Subcutaneous abdominal adipose tissue (tissue), 5 donors: ENCODE data around the gene LUZP4.
"Not testable (repeated sequence)": the region's sequence is repeated elsewhere in the genome, so short reads cannot be mapped to it uniquely, and the experiment has no call there.

Source experiments
- H3K27ac ChIP-seq: one replicate; pipeline ENCODE4 v1.7.0; 2013; ENCODE audit warnings: low read depth, mild to moderate bottlenecking, inconsistent platforms, low read length, moderate library complexity
- H3K27me3 ChIP-seq, 5 donors: one replicate each; pipeline ENCODE4 v1.7.0; 2013; ENCODE audit warnings: low read length in 5 of 5, inconsistent platforms in 1 of 5; ENCODE audit not compliant: control insufficient read depth in 5 of 5, insufficient read depth in 4 of 5
- H3K36me3 ChIP-seq, 5 donors: one replicate each; pipeline ENCODE4 v1.7.0; 2013; ENCODE audit warnings: low read length in 5 of 5; ENCODE audit not compliant: control insufficient read depth in 5 of 5, insufficient read depth in 5 of 5
- H3K4me1 ChIP-seq, 5 donors: one replicate each; pipeline ENCODE4 v1.7.0; 2013; ENCODE audit warnings: low read length in 5 of 5, mild to moderate bottlenecking in 3 of 5, moderate library complexity in 1 of 5; ENCODE audit not compliant: control insufficient read depth in 5 of 5, insufficient read depth in 5 of 5
- H3K4me3 ChIP-seq, 5 donors: one replicate each; pipeline ENCODE4 v1.7.0; 2013; ENCODE audit warnings: low read length in 5 of 5, low read depth in 1 of 5
- H3K9ac ChIP-seq, 5 donors: one replicate each; pipeline ENCODE4 v1.7.0; 2013; ENCODE audit warnings: low read length in 5 of 5, mild to moderate bottlenecking in 4 of 5, moderate library complexity in 3 of 5
- H3K9me3 ChIP-seq, 5 donors: one replicate each; pipeline ENCODE4 v1.7.0; 2013; ENCODE audit warnings: low read length in 5 of 5; ENCODE audit not compliant: control insufficient read depth in 5 of 5
- donor health status: healthy.
- donor health status: healthy.
- donor health status: healthy.
- donor health status: healthy.
- donor health status: healthy.

Gene LUZP4

GRCh38 chrX:115269051-115269683 lies 20.3 kb upstream of the LUZP4 start:
- no peak overlapping the region for H3K9ac ChIP-seq
- no peak overlapping the region for H3K27ac ChIP-seq
- H3K36me3 ChIP-seq = no peaks in the 10 kb centered on the region
- H3K9me3 ChIP-seq = no peaks in the 10 kb centered on the region
- no peak overlapping the region for H3K4me3 ChIP-seq
- no peaks in the 10 kb centered on the region for H3K4me1 ChIP-seq
- peaks cover 0 to 13% (median 0%) of the 10 kb centered on the region in 5 donors for H3K27me3 ChIP-seq

GRCh38 chrX:115284877-115285276 lies 4.6 kb upstream of the LUZP4 start:
- peaks cover 0 to 16% (median 2%) of the 10 kb centered on the region in 5 donors for H3K27me3 ChIP-seq
- H3K36me3 ChIP-seq = no peaks in the 10 kb centered on the region
- H3K4me1 ChIP-seq = no peaks in the 10 kb centered on the region
- H3K4me3 ChIP-seq = no peak overlapping the region
- H3K9ac ChIP-seq = no peak overlapping the region
- peaks cover 0 to 7% (median 0%) of the 10 kb centered on the region in 5 donors for H3K9me3 ChIP-seq
- no peak overlapping the region for H3K27ac ChIP-seq

- H3K36me3 ChIP-seq = no peaks in the 10 kb centered on the region
- H3K9me3 ChIP-seq = no peaks in the 10 kb centered on the region
- no peak overlapping the region for H3K4me3 ChIP-seq
- H3K27me3 ChIP-seq = peaks cover 0 to 13% (median 0%) of the 10 kb centered on the region in 5 donors
- H3K27ac ChIP-seq = no peak overlapping the region
- no peak overlapping the region for H3K9ac ChIP-seq
- no peaks in the 10 kb centered on the region for H3K4me1 ChIP-seq
Measured at GRCh38 chrX:115297189-115297588, 7.7 kb downstream of the LUZP4 start.

- H3K4me3 ChIP-seq = no peak overlapping the region
- H3K4me1 ChIP-seq = no peaks in the 10 kb centered on the region
- H3K27me3 ChIP-seq = peaks cover 4 to 13% (median 6%) of the 10 kb centered on the region in 5 donors
- H3K9ac ChIP-seq = no peak overlapping the region
- no peaks in the 10 kb centered on the region for H3K9me3 ChIP-seq
- no peak overlapping the region for H3K27ac ChIP-seq
- no peaks in the 10 kb centered on the region for H3K36me3 ChIP-seq
Measured at GRCh38 chrX:115311139-115311538, 21.6 kb downstream of the LUZP4 start.

- Histone ChIP-seq H3K9ac (no peak overlapping the region), H3K9me3 (no peaks in the 10 kb centered on the region), H3K4me3 (no peak overlapping the region), H3K27me3 (peaks cover 3 to 13% (median 6%) of the 10 kb centered on the region in 5 donors), H3K36me3 (no peaks in the 10 kb centered on the region), H3K4me1 (no peaks in the 10 kb centered on the region), H3K27ac (no peak overlapping the region)
Measured at GRCh38 chrX:115311601-115312001, 22.1 kb downstream of the LUZP4 start.

- Histone ChIP-seq H3K9ac (no peak overlapping the region), H3K4me1 (no peaks in the 10 kb centered on the region), H3K36me3 (no peaks in the 10 kb centered on the region), H3K27ac (no peak overlapping the region), H3K9me3 (no peaks in the 10 kb centered on the region), H3K27me3 (peaks cover 0 to 3% (median 0%) of the 10 kb centered on the region in 5 donors), H3K4me3 (no peak overlapping the region)
Measured at GRCh38 chrX:115318139-115318538, 28.6 kb downstream of the LUZP4 start.

GRCh38 chrX:115322375-115322774 lies 32.9 kb downstream of the LUZP4 start:
- H3K4me1 ChIP-seq = no peaks in the 10 kb centered on the region
- no peak overlapping the region for H3K4me3 ChIP-seq
- H3K27me3 ChIP-seq = peaks cover 0 to 2% (median 0%) of the 10 kb centered on the region in 5 donors
- H3K9me3 ChIP-seq = no peaks in the 10 kb centered on the region
- no peak overlapping the region for H3K9ac ChIP-seq
- H3K36me3 ChIP-seq = no peaks in the 10 kb centered on the region
- no peak overlapping the region for H3K27ac ChIP-seq

- no peak overlapping the region for H3K9ac ChIP-seq
- no peak overlapping the region for H3K27ac ChIP-seq
- no peaks in the 10 kb centered on the region for H3K9me3 ChIP-seq
- H3K4me1 ChIP-seq = no peaks in the 10 kb centered on the region
- H3K36me3 ChIP-seq = no peaks in the 10 kb centered on the region
- no peak overlapping the region for H3K4me3 ChIP-seq
- peaks cover 0 to 2% (median 0%) of the 10 kb centered on the region in 5 donors for H3K27me3 ChIP-seq
Measured at GRCh38 chrX:115324194-115324593, 34.7 kb downstream of the LUZP4 start.

GRCh38 chrX:115329282-115329681 lies 39.8 kb downstream of the LUZP4 start:
- not testable (repeated sequence) for H3K27ac ChIP-seq, H3K36me3 ChIP-seq, H3K4me3 ChIP-seq, H3K9me3 ChIP-seq, H3K27me3 ChIP-seq, H3K4me1 ChIP-seq, H3K9ac ChIP-seq

GRCh38 chrX:115330498-115331168 lies 41.1 kb downstream of the LUZP4 start:
- Histone ChIP-seq H3K27me3 (peaks cover 0 to 6% (median 2%) of the 10 kb centered on the region in 5 donors), H3K9ac (no peak overlapping the region), H3K36me3 (no peaks in the 10 kb centered on the region), H3K4me3 (peak overlapping the region in 1 of 5 donors; percentile 22), H3K27ac (no peak overlapping the region), H3K4me1 (peaks cover 0 to 5% (median 2%) of the 10 kb centered on the region in 5 donors), H3K9me3 (no peaks in the 10 kb centered on the region)
